ENCODE results near the gene DCN.

Gene DCN

DNA sequence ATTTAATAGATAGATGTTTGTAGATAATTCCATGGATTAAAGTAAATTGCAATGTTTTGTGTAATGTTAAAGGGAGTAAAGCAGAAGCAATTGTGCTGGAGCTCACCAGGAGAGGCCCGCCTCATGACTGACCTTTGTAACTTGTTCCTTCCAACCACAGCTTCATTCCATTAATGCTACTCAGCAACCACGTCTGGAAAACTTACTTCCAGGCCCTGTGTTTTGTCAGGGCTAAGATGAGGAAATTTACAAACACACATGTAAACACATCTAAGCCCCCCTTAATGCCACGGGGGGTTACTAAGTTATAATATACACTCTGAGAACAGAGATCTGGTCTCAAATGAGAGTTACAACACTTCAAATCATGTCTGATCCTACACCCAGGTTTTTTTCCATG is 83.7 kb downstream of the DCN start:
- DNase-seq: no peak

DNA sequence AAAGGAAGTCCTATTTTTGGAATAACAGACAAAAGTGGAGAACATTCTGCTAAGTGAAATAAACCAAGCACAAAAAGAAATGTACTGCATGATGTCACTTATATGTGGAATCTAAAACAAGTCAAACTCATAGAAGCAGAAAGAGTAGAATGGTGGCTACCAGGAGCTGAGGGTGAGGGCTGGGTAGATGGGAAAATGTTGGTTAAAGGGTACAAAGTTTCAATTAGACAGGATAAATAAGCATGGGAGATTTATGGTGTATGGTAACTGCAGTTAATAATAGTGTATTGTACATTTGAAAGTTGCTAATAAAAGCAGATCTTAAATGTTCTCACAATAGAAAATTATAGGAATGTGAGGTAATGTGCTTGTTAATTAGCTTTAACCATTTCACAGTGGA is 84.2 kb downstream of the DCN start:
- DNase-seq: no peak

DNA sequence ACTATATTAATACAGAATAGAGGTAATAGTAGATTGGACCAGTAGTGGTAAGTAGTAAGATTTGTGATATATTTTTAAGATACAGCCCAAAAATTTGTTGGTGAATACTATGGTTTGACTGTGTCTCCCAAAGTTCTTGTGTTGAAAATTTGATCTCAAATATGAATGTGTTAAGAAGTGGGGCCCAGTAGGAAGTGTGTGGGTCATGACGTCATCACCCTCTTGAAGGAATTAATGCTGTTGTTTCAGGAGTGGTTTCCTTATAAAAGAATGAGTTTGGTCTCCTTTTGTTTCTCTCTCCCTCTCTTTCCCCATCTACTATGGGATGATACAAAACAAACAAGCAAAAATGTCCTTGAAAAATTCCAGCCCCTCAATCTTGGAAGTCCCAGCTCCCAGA is 87.7 kb downstream of the DCN start:
- no peak for DNase-seq

DNA sequence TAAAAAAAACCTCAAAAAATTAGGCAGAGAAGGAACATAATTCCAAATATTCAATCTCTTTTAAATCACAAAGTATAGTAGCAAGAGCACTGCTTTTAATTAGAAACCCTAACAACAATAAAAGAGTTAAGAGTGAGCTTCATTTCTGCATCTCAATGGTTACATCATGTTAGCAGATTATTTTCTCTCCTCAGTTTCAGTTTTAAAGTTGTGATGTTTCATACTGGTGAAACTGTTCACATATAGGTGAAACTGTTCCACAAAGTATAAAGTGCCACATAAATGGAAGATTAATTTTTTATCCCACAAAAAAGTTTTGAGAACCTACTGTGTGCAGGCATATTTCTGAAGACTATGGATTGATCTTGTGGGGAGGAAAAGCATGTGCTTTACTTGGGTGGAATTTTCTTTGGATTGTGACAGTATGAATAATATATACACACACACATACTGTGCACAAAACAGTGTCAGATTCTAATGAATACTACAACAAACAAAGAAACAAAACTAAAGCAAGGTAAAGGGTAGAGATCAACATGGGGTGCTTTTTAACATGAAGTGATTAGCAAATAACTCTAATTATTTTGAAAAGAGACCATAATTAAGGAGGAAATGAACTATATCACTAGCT is 88.5 kb downstream of the DCN start:
- no peak for DNase-seq

DNA sequence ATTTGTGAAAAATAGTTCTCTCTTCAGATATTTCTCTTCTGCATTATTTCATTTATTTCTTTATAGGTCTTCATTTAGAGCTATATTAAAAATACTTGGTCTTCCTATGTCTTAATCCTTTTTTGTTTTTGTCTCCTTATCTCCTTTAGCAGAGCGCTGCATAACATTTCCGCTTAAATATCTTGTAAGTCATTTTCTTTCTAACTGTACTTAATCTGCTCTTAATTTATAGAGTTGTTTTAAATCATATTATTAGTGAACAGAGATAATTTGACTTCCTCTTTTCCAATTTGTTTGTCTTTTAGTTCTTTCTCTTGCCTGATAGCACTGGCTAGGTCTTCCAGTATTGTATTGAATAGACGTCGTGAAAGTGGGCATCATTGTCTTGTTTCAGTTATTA is 89.3 kb downstream of the DCN start:
- DNase-seq: no peak

DNA sequence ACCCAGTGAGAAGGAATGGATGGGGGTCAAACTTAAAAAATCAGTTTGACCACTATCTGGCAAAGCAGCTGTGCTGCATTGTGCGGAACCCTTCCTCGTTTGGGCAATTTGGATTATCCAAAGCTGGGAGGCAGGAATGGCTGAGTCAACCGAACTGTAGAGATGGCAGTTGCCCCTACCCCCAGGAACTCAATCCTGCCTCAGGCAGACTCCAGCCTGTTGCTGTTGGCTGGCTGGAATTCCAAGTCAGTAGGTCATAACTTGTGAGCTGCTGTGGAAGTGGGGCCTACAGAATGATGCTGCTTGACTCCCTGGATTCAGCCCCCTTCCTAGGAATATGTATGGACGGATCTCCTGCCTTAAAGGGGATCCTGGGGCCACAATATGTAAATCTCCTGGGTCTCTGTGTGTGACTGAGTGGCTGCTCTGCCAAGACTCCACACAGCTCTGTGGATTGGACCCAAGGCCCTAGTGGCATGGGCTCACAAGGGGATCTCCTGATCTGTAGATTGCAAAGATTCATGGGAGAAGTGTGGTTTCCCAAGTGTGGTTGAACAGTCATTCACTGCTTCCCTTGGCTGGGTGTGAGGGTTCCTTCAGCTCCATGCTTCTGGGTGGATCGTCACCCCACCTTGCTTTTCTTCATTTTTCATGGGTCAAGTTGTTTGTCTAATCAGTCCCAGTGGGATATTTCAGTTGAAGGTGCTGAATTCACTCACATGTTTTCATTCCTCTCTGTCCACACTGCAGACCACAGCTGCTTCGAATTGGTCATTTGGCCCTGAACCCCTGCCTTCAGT is 90.5 kb downstream of the DCN start:
- no peak for DNase-seq

All from activated CD4-positive, alpha-beta T cell treated with anti-CD3 and anti-CD28 coated beads for 48 hours (primary cell).